GM10266 (cell line): ENCODE measurements around the gene NUMA1.

Source experiments
- DNase-seq: peaks from one replicate; pipeline ENCODE4 v3.0.0; 2012; ENCODE audit errors: extremely low spot score
- TF ChIP-seq, protein P1 (sequence below): IDR thresholded peaks from 2 replicates; pipeline ENCODE4 v1.5.1; 2012; ENCODE audit warnings: mild to moderate bottlenecking, low read depth; ENCODE audit not compliant: control insufficient read depth, insufficient read depth; ENCODE audit errors: missing control alignments

Gene NUMA1

DNA sequence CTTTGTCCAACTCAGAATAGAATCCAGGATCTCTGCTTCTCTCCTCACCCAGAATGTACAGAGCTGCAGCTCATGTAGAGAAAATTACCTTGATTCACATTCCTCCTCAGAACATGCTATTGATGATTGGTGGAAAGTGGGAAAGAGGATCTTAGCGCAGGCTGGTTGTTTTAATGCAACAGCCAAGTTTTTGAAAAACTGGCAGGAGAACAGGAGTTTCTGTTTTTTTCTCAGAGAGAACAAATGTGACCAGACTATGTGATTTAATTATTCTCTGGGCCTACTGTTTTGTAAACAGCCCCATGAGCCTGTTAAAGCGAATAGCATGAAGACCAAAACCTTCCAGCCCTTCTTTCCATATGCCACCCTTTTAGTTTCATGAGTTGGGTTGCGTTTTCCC is 100.7 kb downstream of the NUMA1 start:
- TF ChIP-seq, protein P1, sequence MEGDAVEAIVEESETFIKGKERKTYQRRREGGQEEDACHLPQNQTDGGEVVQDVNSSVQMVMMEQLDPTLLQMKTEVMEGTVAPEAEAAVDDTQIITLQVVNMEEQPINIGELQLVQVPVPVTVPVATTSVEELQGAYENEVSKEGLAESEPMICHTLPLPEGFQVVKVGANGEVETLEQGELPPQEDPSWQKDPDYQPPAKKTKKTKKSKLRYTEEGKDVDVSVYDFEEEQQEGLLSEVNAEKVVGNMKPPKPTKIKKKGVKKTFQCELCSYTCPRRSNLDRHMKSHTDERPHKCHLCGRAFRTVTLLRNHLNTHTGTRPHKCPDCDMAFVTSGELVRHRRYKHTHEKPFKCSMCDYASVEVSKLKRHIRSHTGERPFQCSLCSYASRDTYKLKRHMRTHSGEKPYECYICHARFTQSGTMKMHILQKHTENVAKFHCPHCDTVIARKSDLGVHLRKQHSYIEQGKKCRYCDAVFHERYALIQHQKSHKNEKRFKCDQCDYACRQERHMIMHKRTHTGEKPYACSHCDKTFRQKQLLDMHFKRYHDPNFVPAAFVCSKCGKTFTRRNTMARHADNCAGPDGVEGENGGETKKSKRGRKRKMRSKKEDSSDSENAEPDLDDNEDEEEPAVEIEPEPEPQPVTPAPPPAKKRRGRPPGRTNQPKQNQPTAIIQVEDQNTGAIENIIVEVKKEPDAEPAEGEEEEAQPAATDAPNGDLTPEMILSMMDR = no peak
- no peak for DNase-seq

DNA sequence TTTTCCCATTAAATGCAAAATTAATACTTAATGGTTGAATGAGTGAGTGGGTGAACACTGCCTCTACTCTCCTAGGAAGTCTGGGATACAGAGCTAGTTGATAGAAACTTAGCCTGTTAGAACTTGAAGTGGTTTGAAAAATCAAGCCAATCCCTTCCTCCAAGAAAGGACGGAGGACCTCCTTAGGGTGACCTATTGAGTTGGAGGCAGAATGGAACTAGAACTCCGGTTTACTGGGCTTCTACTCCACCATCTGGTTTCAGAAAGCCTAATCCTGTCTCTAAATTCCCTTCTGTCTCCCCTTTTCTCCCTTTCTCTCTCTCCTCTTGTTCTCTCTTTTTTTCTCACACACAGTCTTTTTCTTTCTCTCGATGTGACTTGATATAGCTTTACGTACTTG is 101.2 kb downstream of the NUMA1 start:
- no peak for DNase-seq
- TF ChIP-seq, protein P1 = no peak

DNA sequence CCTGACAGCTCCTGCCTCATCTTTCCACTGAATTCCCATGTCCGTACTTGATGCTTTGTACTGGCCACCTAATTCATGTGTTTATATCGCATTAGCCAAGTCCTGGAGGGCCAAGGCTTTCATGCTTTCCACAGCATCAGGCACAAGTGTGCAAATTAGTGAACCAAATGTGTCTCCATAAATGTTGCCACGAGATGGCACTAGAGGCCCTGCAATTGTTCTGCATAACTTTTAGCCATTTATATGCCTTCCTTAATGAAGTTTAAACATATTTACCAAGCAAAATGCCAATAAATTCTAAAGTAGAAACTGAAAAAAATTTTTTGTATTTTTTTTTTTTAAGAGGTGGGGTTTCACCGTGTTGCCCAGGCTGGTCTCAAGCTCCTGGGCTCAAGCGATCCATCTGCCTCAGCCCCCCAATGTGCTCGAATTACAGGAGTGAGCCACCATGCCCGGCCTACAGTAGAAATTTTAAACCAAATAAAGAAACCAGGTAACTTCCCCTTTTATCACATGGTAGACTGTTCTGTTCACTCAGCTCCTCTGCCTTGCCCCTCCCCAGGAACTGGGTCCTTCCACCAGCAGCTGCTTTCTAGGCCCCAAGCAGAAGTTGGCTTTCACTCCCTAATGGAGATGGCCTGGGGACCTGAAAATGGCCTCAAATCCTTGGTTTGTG is 102.5 kb downstream of the NUMA1 start:
- DNase-seq = peak; percentile 38
- TF ChIP-seq, protein P1 = peak; percentile 69

DNA sequence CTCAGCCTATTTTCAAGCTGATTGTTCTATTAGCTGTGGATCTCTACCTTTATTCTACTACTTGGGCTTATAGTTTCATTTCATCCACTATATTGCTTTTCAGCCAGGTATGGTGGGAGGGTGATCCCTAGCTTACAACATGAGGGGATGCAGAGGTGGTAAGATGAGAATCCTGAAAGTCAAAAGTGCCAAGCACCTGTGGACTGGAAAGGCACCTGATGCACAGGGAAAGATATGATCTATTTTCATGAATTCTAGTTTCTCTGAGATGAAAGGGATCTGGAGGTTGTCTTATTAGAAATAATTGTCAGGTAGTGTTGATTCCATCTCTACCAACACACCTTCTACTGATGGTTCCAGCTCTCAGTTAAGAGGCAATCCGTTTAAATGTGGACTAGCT is 103.3 kb downstream of the NUMA1 start:
- TF ChIP-seq, protein P1 = no peak

DNA sequence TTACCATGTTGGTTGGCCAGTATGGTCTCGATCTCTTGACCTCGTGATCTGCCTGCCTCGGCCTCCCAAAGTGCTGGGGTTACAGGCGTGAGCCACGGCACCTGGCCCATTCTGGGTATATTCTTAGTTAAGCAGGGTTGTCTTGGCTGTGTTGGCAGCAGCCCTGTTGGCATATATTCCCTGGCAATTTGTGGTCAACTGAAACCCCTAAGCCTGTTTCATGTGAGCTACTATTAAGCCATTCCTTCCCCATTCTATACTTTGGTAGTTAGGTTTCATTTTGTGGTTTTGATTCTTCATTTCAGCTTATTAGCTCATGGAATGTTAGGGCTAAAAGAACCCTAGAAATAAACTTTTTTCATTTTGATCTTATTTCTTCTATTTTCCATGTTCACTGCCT is 103.8 kb downstream of the NUMA1 start:
- no peak for DNase-seq
- TF ChIP-seq, protein P1 = no peak

More for the DNA sequence above, 103.3 kb downstream of the NUMA1 start:
- no peak for DNase-seq

DNA sequence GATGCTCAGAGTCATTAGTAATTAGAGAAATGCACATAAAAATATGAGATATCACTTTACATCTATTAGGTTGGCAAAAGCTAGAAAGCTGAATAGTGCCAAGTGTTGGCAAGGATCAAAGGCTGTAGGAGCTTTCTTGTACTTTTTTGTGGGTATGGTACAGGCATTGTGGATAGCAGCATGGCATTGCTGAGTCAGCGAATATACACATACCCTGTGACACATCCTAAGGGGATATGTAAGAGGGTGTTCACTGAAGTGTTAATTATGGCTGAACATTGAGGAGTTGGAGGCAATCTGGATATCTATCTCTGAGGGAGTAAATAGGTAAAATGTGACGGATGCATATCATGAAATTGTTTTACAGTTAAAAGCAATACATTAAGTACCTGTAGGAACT is 108.7 kb downstream of the NUMA1 start:
- TF ChIP-seq, protein P1 = no peak
- no peak for DNase-seq

DNA sequence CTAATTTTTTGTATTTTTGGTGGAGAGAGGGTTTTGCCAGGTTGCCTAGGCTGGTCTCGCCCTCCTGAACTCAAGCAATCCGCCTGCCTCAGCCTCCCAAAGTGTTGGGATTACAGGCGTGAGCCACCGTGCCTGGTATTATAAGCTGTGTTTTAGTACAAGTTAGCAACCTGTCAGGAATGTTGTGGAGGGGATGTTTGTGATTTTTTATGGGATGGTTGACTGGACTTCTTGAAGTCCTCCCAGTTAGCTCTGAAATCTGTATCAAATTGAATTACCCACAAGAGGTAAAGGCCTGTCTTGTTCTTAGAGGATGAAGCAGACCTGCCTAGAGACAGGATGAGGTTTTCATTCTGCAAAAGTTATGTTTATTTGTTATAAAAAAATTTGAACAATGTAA is 115.7 kb downstream of the NUMA1 start:
- TF ChIP-seq, protein P1 = no peak
- DNase-seq = no peak
